Measurements from ENCODE around the gene SPINT3.

DNA sequence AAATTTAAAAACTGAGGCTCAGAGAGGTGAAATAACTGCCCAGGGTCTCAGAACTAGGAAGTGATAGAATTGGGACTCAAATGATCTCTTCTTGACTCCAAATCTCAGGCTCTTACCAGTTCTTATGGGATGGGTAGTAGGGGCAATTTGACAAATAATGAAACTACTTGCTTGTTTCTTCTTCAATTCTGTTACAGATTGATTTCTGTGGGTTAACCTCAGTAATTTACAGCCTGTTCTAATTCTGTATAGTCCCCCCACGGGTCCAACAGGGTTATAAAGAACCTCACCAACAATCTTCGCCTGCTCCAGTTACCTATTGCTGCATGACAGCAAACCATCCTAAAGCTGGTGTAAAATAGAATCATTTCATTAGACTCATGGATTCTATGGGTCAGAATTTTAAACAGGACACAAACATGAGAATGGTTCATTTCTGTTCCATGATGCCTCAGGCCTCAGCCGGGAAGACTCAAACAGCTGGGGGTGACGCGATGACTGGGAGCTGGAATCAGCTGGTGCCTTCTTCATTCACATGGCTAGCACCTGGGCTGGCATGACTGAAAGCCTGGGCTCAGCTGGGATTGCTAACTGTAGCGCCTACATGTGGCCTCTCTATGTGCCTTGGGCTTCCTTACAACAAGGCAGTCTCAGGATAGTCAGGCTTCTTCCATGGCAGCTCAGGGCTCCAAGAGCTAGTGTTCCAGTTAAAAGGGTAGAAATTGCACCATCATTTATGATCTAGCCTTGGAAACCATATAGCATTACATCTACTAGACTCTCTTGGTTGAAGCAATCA lies 52.5 kb downstream of the SPINT3 start:
- TF ChIP-seq, protein P1, sequence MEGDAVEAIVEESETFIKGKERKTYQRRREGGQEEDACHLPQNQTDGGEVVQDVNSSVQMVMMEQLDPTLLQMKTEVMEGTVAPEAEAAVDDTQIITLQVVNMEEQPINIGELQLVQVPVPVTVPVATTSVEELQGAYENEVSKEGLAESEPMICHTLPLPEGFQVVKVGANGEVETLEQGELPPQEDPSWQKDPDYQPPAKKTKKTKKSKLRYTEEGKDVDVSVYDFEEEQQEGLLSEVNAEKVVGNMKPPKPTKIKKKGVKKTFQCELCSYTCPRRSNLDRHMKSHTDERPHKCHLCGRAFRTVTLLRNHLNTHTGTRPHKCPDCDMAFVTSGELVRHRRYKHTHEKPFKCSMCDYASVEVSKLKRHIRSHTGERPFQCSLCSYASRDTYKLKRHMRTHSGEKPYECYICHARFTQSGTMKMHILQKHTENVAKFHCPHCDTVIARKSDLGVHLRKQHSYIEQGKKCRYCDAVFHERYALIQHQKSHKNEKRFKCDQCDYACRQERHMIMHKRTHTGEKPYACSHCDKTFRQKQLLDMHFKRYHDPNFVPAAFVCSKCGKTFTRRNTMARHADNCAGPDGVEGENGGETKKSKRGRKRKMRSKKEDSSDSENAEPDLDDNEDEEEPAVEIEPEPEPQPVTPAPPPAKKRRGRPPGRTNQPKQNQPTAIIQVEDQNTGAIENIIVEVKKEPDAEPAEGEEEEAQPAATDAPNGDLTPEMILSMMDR (IDR thresholded peaks at IDR 0.05) = no peak
- TF ChIP-seq, protein P2, sequence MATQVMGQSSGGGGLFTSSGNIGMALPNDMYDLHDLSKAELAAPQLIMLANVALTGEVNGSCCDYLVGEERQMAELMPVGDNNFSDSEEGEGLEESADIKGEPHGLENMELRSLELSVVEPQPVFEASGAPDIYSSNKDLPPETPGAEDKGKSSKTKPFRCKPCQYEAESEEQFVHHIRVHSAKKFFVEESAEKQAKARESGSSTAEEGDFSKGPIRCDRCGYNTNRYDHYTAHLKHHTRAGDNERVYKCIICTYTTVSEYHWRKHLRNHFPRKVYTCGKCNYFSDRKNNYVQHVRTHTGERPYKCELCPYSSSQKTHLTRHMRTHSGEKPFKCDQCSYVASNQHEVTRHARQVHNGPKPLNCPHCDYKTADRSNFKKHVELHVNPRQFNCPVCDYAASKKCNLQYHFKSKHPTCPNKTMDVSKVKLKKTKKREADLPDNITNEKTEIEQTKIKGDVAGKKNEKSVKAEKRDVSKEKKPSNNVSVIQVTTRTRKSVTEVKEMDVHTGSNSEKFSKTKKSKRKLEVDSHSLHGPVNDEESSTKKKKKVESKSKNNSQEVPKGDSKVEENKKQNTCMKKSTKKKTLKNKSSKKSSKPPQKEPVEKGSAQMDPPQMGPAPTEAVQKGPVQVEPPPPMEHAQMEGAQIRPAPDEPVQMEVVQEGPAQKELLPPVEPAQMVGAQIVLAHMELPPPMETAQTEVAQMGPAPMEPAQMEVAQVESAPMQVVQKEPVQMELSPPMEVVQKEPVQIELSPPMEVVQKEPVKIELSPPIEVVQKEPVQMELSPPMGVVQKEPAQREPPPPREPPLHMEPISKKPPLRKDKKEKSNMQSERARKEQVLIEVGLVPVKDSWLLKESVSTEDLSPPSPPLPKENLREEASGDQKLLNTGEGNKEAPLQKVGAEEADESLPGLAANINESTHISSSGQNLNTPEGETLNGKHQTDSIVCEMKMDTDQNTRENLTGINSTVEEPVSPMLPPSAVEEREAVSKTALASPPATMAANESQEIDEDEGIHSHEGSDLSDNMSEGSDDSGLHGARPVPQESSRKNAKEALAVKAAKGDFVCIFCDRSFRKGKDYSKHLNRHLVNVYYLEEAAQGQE (IDR thresholded peaks at IDR 0.05; ENCODE audit: insufficient read depth in 1 of 2, low read depth in 2 of 2, low read length in 1 of 2) = no peak
